HEK293 (cell line): ENCODE results near the gene BCAN.

Experiments used
- CTCF ChIA-PET: fragments of 350-600 bp; formaldehyde crosslinking; extraction: SDS; loops from one replicate; lab custom pipeline; 2021; ENCODE audit warnings: antibody characterized with exemption; lab: Yijun Ruan, JAX
- POLR2A ChIA-PET: fragments of 300-600 bp; formaldehyde crosslinking; extraction: SDS; loops from one replicate; lab custom pipeline; 2020; ENCODE audit warnings: antibody characterized with exemption, inconsistent platforms; lab: Yijun Ruan, JAX
- H3K27ac ChIP-seq: fragments of 200-500 bp; sonication (Bioruptor generic); 2 replicates; pipeline ENCODE4 v1.5.1; 2014; ENCODE audit warnings: low read depth, low read length, control low read depth, inconsistent platforms; ENCODE audit errors: extremely low read depth
- H3K36me3 ChIP-seq, 2 experiments: fragments of 200-500 bp in 1 of 2; sonication (Bioruptor generic) in 1 of 2; 1 replicate in 1 of 2; 2 replicates in 1 of 2; pipeline ENCODE4 v1.5.1; 2014 to 2017; ENCODE audit warnings: inconsistent platforms in 2 of 2, low read length in 2 of 2; ENCODE audit not compliant: control insufficient read depth in 2 of 2, insufficient read depth in 1 of 2
- H3K4me1 ChIP-seq: fragments of 200-500 bp; sonication (Bioruptor generic); 2 replicates; pipeline ENCODE4 v1.5.1; 2014; ENCODE audit warnings: mild to moderate bottlenecking, low read length, inconsistent platforms; ENCODE audit not compliant: control insufficient read depth, insufficient read depth
- H3K4me3 ChIP-seq: 2 replicates; pipeline ENCODE4 v1.5.1; 2011; ENCODE audit warnings: low read depth, mild to moderate bottlenecking, control low read depth, low read length, moderate library complexity
- H3K9me3 ChIP-seq: fragments of 200-500 bp; sonication (Bioruptor generic); 2 replicates; pipeline ENCODE4 v1.5.1; 2014; ENCODE audit warnings: low read depth, low read length, inconsistent platforms; ENCODE audit not compliant: control insufficient read depth, insufficient read depth
- EGR2 ChIP-seq: fragments of 450-650 bp; formaldehyde crosslinking; IDR thresholded peaks from 2 replicates; pipeline ENCODE4 v1.5.1; 2016; ENCODE audit warnings: low read depth, missing biosample characterization, missing genetic modification characterization
- GLIS2 ChIP-seq: fragments of 450-650 bp; formaldehyde crosslinking; IDR thresholded peaks from 2 replicates; pipeline ENCODE4 v1.5.1; 2016; ENCODE audit warnings: missing biosample characterization, missing genetic modification characterization
- KLF9 ChIP-seq: fragments of 450-650 bp; formaldehyde crosslinking; IDR thresholded peaks from 2 replicates; pipeline ENCODE4 v1.5.1; 2016; ENCODE audit warnings: missing biosample characterization, missing genetic modification characterization, low read depth
- PRDM6 ChIP-seq: fragments of 450-650 bp; formaldehyde crosslinking; IDR thresholded peaks from 2 replicates; pipeline ENCODE4 v1.5.1; 2017; ENCODE audit warnings: missing biosample characterization, missing genetic modification characterization
- WT1 ChIP-seq: fragments of 450-650 bp; formaldehyde crosslinking; IDR thresholded peaks from 2 replicates; pipeline ENCODE4 v1.5.1; 2016; ENCODE audit warnings: missing biosample characterization, missing genetic modification characterization
- ZFHX2 ChIP-seq: fragments of 450-650 bp; formaldehyde crosslinking; conservative IDR thresholded peaks from 2 replicates; pipeline ENCODE4 v1.5.1; 2016; ENCODE audit warnings: missing biosample characterization, missing genetic modification characterization
- ZIC2 ChIP-seq: fragments of 450-650 bp; formaldehyde crosslinking; IDR thresholded peaks from 2 replicates; pipeline ENCODE4 v1.5.1; 2016; ENCODE audit warnings: missing biosample characterization, missing genetic modification characterization
- ZNF121 ChIP-seq: fragments of 450-650 bp; formaldehyde crosslinking; IDR thresholded peaks from 2 replicates; pipeline ENCODE4 v1.5.1; 2016; ENCODE audit warnings: missing biosample characterization, missing genetic modification characterization
- ZNF391 ChIP-seq: fragments of 450-650 bp; formaldehyde crosslinking; IDR thresholded peaks from 2 replicates; pipeline ENCODE4 v1.5.1; 2016; ENCODE audit warnings: low read depth, missing biosample characterization, missing genetic modification characterization, borderline replicate concordance
- ZNF513 ChIP-seq: fragments of 450-650 bp; IDR thresholded peaks from 2 replicates; pipeline ENCODE4 v1.5.1; 2018; ENCODE audit warnings: missing biosample characterization, missing genetic modification characterization
- ZNF561 ChIP-seq: fragments of 450-650 bp; IDR thresholded peaks from 2 replicates; pipeline ENCODE4 v1.5.1; 2018; ENCODE audit warnings: missing biosample characterization, missing genetic modification characterization, borderline replicate concordance
- ZNF629 ChIP-seq: fragments of 450-650 bp; formaldehyde crosslinking; IDR thresholded peaks from 2 replicates; pipeline ENCODE4 v1.5.1; 2017; ENCODE audit warnings: missing biosample characterization, missing genetic modification characterization
- ZNF837 ChIP-seq: fragments of 450-650 bp; formaldehyde crosslinking; IDR thresholded peaks from 2 replicates; pipeline ENCODE4 v1.5.1; 2016; ENCODE audit warnings: missing biosample characterization, missing genetic modification characterization

BCAN gene

GRCh38 chr1:156697481-156697880 lies 55.6 kb downstream of the BCAN start:
- CTCF ChIA-PET: interaction anchor here (1.0 to 20.2 kb wide), 4 partner anchors 8 to 72 kb away, joined by 3 to 579 read pairs (median 4); partner anchors contain the start of gene CRABP2

GRCh38 chr1:156698995-156699394 lies 57.1 kb downstream of the BCAN start:
- H3K27ac ChIP-seq: no peak overlapping the region
- ChIA-PET CTCF (interaction anchor here (0.6 to 20.2 kb wide), 3 partner anchors 10 to 269 kb away, joined by 3 to 579 read pairs (median 3); partner anchors contain the start of gene NES), POLR2A (no interaction called here)
- H3K4me3 ChIP-seq: no peak overlapping the region
- TF ChIP-seq EGR2 (peak; percentile 86), ZNF629 (tag by site-specific recombination) (no peak), ZFHX2 (tag by site-specific recombination) (peak; percentile 49), KLF9 (tag by site-specific recombination) (no peak), ZNF837 (tag by site-specific recombination) (no peak)
- H3K9me3 ChIP-seq: no peaks in the 10 kb centered on the region
- H3K4me1 ChIP-seq: peaks cover 4% of the 10 kb centered on the region; the same call in 1 of the 2 replicates
- peaks cover 0 to 32% of the 10 kb centered on the region in 2 experiments; a peak in 1 of 3 replicates for H3K36me3 ChIP-seq

More at GRCh38 chr1:156697481-156697880, 55.6 kb downstream of the BCAN start:
- Histone ChIP-seq H3K9me3 (no peaks in the 10 kb centered on the region), H3K27ac (no peak overlapping the region), H3K4me3 (no peak overlapping the region), H3K4me1 (peaks cover 12% of the 10 kb centered on the region), H3K36me3 (peaks cover 0 to 32% of the 10 kb centered on the region in 2 experiments; a peak in 1 of 3 replicates)
- POLR2A ChIA-PET: interaction anchor here (0.6 kb wide), 1 partner anchor 23 kb away, joined by 4 read pairs; no protein-coding TSS in a partner anchor
- TF ChIP-seq PRDM6 (tag by site-specific recombination) (no peak), GLIS2 (tag by site-specific recombination) (peak; percentile 53; the same call in 1 of the 2 replicates), ZNF629 (tag by site-specific recombination) (no peak), ZNF121 (tag by site-specific recombination) (no peak), WT1 (tag by site-specific recombination) (0 out of 2 replicates have a peak, but pooled peaks have one; percentile 14)

- POLR2A ChIA-PET: interaction anchor here (0.7 to 1.2 kb wide), 2 partner anchors 9 to 419 kb away, joined by 3 to 4 read pairs; no protein-coding TSS in a partner anchor
- TF ChIP-seq ZIC2 (tag by site-specific recombination) (peak; percentile 21; the same call in 1 of the 2 replicates), ZNF561 (tag by site-specific recombination) (no peak)
- CTCF ChIA-PET: interaction anchor here (0.8 to 20.2 kb wide), 5 partner anchors 12 to 191 kb away, joined by 3 to 579 read pairs (median 4); no protein-coding TSS in a partner anchor
- Histone ChIP-seq H3K27ac (no peak overlapping the region), H3K9me3 (no peaks in the 10 kb centered on the region), H3K36me3 (peaks cover 0 to 32% of the 10 kb centered on the region in 2 experiments; a peak in 1 of 3 replicates), H3K4me1 (peaks cover 9% of the 10 kb centered on the region; the same call in 1 of the 2 replicates), H3K4me3 (no peak overlapping the region)
Observed at GRCh38 chr1:156700736-156701531, 59.0 kb downstream of the BCAN start.

- Histone ChIP-seq H3K9me3 (no peaks in the 10 kb centered on the region), H3K4me3 (no peak overlapping the region), H3K36me3 (peaks cover 0 to 29% of the 10 kb centered on the region in 2 experiments; a peak in 1 of 3 replicates), H3K27ac (no peak overlapping the region), H3K4me1 (peaks cover 9% of the 10 kb centered on the region; the same call in 1 of the 2 replicates)
- TF ChIP-seq ZFHX2 (tag by site-specific recombination): no peak
- TF ChIP-seq ZNF513: no peak
- no peak for TF ChIP-seq ZNF391 (tag by site-specific recombination)
- POLR2A ChIA-PET: interaction anchor here (0.5 to 4.9 kb wide), 3 partner anchors 9 to 26 kb away, joined by 4 to 43 read pairs (median 7); partner anchors contain the start of gene NES
- CTCF ChIA-PET: interaction anchor here (0.7 to 20.2 kb wide), 7 partner anchors 14 to 317 kb away, joined by 3 to 579 read pairs (median 4); no protein-coding TSS in a partner anchor
Observed at GRCh38 chr1:156703336-156703735, 61.4 kb downstream of the BCAN start.
